Measurements from ENCODE around the gene TUBA4A. TPM values are rescaled to one million over a fixed set of nuclear protein-coding genes. Genes with fewer than 3 reads are reported as not detected.

Gene TUBA4A
- total RNA-seq, 1 donor from 2014 or later: 122 TPM

DNA sequence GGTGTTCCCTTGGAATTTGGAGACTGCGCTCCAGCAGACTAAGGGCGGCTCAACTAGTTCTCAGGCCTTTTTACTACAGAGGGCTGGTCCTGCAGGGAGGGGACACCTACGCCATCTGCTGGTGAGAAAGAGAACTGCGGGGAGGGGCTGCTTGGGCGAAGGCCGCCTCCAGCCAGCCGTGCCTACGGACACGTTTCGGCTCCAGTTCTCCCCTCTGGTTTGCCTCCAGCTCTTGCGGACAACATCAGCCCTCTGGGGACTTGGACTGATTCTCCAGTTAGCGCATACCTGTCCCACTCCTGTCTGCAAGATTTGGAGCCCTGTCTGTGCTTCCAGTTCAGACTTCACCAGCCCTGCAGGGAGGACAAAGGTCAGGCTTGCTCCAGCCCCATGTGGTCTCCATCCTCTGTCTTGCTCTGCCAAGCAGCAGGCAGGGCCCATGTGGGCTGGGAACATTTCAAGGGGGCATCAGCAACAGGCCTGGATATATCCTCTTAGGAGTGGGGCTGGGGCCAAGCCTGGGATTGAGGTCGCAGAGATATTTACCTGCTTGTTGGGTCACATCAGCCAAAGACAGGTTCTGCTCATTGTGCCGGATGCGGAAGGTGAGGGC lies 45.1 kb upstream of the TUBA4A start:
- Histone ChIP-seq H3K36me3 (no peaks in the 10 kb centered on the region), H3K4me3 (no peak overlapping the region), H3K27ac (no peak overlapping the region), H3K27me3 (no peaks in the 10 kb centered on the region), H3K9me3 (no peaks in the 10 kb centered on the region), H3K4me1 (no peaks in the 10 kb centered on the region)
- DNase-seq (ENCODE audit: extremely low spot score in 2 of 2): no peak
- TF ChIP-seq, protein P1, sequence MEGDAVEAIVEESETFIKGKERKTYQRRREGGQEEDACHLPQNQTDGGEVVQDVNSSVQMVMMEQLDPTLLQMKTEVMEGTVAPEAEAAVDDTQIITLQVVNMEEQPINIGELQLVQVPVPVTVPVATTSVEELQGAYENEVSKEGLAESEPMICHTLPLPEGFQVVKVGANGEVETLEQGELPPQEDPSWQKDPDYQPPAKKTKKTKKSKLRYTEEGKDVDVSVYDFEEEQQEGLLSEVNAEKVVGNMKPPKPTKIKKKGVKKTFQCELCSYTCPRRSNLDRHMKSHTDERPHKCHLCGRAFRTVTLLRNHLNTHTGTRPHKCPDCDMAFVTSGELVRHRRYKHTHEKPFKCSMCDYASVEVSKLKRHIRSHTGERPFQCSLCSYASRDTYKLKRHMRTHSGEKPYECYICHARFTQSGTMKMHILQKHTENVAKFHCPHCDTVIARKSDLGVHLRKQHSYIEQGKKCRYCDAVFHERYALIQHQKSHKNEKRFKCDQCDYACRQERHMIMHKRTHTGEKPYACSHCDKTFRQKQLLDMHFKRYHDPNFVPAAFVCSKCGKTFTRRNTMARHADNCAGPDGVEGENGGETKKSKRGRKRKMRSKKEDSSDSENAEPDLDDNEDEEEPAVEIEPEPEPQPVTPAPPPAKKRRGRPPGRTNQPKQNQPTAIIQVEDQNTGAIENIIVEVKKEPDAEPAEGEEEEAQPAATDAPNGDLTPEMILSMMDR (IDR thresholded peaks at IDR 0.05): peak; percentile 90 to 97 (median 92)
- peak; percentile 34 to 65 for TF ChIP-seq POLR2AphosphoS5 (IDR thresholded peaks at IDR 0.05; ENCODE audit: insufficient read depth in 1 of 2, low read depth in 1 of 2)
- no peak for TF ChIP-seq POLR2A (IDR thresholded peaks at IDR 0.05)
- intact Hi-C loops (cut with DNase I): loop anchor here (5.0 kb wide), 1 partner anchor 132 kb away; no protein-coding TSS in a partner anchor

DNA sequence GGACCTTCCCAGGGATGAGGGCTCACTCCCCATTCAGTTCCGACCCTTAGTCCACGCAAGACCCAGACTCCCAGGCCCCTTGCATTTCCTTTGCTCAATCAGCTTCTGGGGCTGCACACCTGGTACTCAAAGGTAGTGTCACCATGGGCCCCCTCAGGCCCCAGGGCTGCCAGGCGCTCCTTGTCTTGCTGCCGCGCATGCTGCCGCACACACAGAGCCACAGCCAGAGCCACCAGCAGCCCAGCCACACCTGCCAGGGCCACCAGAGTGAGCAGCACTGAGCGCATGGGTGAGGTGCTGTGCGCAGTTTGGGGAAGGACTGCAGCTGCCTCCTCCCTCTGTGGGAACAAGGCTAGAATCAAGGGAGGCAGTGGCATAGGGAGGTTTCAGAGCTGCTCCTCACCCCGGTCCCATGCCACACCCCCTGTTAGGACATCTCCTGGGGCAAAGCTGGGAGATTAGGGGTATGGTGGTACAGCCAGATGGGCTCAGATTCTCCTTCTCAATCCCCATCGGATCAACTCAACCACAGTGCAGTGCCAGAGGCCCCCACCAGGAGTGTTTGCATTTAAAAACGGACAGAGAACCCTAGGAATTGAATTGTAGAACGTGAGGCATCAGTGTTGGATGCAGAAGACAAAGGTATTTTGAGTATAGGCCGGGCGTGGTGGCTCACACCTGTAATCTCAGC lies 44.2 kb upstream of the TUBA4A start:
- peak in 1 of 2 donors; percentile 77 for DNase-seq (ENCODE audit: extremely low spot score in 2 of 2)

DNA sequence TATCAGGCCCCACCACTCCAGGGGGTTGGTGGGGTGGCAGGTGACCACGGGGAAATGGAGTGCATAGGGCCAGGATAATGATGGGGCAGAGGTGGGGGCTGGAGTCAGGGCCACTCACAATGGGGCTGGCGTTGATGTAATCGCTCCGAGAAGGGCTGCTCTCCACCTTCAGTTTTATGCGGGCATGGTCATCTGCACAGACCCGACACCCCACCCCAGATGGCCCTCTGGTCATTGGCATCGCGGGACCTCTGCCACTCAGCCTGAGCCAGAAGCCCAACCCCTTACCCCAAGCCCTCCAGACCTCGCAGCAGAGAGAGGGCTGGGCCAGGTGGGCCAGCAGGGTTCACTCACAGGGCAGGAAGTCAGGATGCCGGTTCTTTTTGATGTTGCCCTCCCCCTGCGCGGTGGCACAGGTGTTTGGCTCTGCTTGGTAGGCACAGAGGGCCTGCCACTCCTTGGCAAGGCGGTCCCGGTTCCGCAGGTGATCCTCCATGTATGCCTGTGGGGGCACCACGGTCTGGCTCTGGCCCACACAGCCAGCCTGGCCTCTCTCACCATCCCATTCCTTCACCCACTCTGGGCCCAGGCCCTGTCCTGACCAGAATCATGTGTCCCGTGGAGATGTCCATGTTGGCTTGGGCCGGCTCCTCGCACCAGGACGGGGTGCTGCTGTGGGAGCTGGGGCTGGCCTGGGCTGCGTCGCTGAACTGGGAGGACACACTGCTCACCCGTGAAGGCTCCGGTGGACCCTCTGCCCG lies 43.1 kb upstream of the TUBA4A start:
- H3K27me3 ChIP-seq: no peaks in the 10 kb centered on the region
- TF ChIP-seq, protein P1 (IDR thresholded peaks at IDR 0.05): no peak
- TF ChIP-seq POLR2AphosphoS5 (IDR thresholded peaks at IDR 0.05; ENCODE audit: insufficient read depth in 1 of 2, low read depth in 1 of 2): no peak
- no peak for TF ChIP-seq POLR2A (IDR thresholded peaks at IDR 0.05)
- no peak overlapping the region for H3K27ac ChIP-seq
- H3K4me1 ChIP-seq: no peaks in the 10 kb centered on the region
- intact Hi-C loops (cut with DNase I): loop anchor here (5.0 kb wide), 1 partner anchor 130 kb away; no protein-coding TSS in a partner anchor
- H3K36me3 ChIP-seq: no peaks in the 10 kb centered on the region
- H3K9me3 ChIP-seq: no peaks in the 10 kb centered on the region
- DNase-seq (ENCODE audit: extremely low spot score in 2 of 2): peak; percentile 76 to 93
- H3K4me3 ChIP-seq: no peak overlapping the region

More for the DNA sequence above, 44.2 kb upstream of the TUBA4A start:
- no peaks in the 10 kb centered on the region for H3K9me3 ChIP-seq
- TF ChIP-seq, protein P1 (IDR thresholded peaks at IDR 0.05): no peak
- TF ChIP-seq POLR2AphosphoS5 (IDR thresholded peaks at IDR 0.05; ENCODE audit: insufficient read depth in 1 of 2, low read depth in 1 of 2): no peak
- TF ChIP-seq POLR2A (IDR thresholded peaks at IDR 0.05): no peak
- H3K36me3 ChIP-seq: no peaks in the 10 kb centered on the region
- H3K27ac ChIP-seq: no peak overlapping the region
- H3K4me1 ChIP-seq: no peaks in the 10 kb centered on the region
- intact Hi-C loops (cut with DNase I): loop anchor here (5.0 kb wide), 1 partner anchor 131 kb away; no protein-coding TSS in a partner anchor
- H3K4me3 ChIP-seq: no peak overlapping the region
- no peaks in the 10 kb centered on the region for H3K27me3 ChIP-seq

DNA sequence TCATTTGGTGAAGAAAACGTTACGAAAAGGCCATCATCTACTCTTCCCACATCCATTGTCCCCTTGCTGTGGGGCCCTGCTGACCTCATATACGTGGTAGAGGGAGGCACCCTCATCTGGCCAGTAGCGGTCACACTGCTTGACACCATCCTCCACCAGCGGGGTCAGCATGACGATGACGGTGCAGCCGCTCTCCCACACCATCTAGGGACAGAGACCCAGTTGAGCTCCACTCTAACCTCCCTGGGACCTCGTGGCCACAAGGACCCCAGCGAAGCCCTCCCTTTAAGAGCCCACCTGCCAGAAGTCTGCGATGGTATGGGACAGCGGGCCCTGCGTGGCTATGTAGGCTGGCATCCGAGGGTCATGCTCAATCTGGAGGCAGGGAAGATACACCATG lies 42.4 kb upstream of the TUBA4A start:
- Histone ChIP-seq H3K36me3 (no peaks in the 10 kb centered on the region), H3K27me3 (no peaks in the 10 kb centered on the region), H3K27ac (no peak overlapping the region), H3K4me1 (no peaks in the 10 kb centered on the region), H3K4me3 (no peak overlapping the region), H3K9me3 (no peaks in the 10 kb centered on the region)
- intact Hi-C loops (cut with DNase I): loop anchor here (5.0 kb wide), 1 partner anchor 129 kb away; no protein-coding TSS in a partner anchor
- peak in 1 of 2 donors; percentile 60 for DNase-seq (ENCODE audit: extremely low spot score in 2 of 2)
- TF ChIP-seq, protein P1 (IDR thresholded peaks at IDR 0.05): no peak
- TF ChIP-seq POLR2A (IDR thresholded peaks at IDR 0.05): no peak
- no peak for TF ChIP-seq POLR2AphosphoS5 (IDR thresholded peaks at IDR 0.05; ENCODE audit: insufficient read depth in 1 of 2, low read depth in 1 of 2)

Data from vagina (tissue), 2 donors.